NB4 (cell line): ENCODE measurements around the gene LVRN.

Experiments used
- CTCF ChIP-seq: IDR thresholded peaks from one replicate; pipeline ENCODE4 v1.5.1; 2012; ENCODE audit warnings: low read depth, low read length
- POLR2A ChIP-seq: IDR thresholded peaks from 2 replicates; pipeline ENCODE4 v1.6.1; 2011; ENCODE audit warnings: mild to moderate bottlenecking; ENCODE audit not compliant: insufficient read length; ENCODE audit errors: extremely low read depth

- no peak for TF ChIP-seq CTCF
- TF ChIP-seq POLR2A = no peak
Observed at GRCh38 chr5:115947260-115947659, 15.0 kb upstream of the LVRN start.
